HG03354 (cell line): ENCODE data around the gene MAPK8IP3.
"Not testable (repeated sequence)": the region's sequence is repeated elsewhere in the genome, so short reads cannot be mapped to it uniquely, and the experiment has no call there.

Experiments used
- ATAC-seq: cut with Tn5 transposase; IDR thresholded peaks from one replicate; pipeline ENCODE4 v1.9.1; 2021; ENCODE audit warnings: mild to moderate bottlenecking; ENCODE audit not compliant: unreplicated experiment, poor library complexity, severe bottlenecking

MAPK8IP3 gene

GRCh38 chr16:1706386-1707192 is 594 bp downstream of the MAPK8IP3 start:
- peak; percentile 23 for ATAC-seq

- ATAC-seq = no peak
Observed at GRCh38 chr16:1707193-1707790, 1.3 kb downstream of the MAPK8IP3 start.

GRCh38 chr16:1708083-1708767 is 2.2 kb downstream of the MAPK8IP3 start:
- no peak for ATAC-seq

- ATAC-seq = no peak
Observed at GRCh38 chr16:1708768-1709180, 2.8 kb downstream of the MAPK8IP3 start.

- no peak for ATAC-seq
Observed at GRCh38 chr16:1709356-1709755, 3.4 kb downstream of the MAPK8IP3 start.

- ATAC-seq = no peak
Observed at GRCh38 chr16:1710811-1711507, 5.0 kb downstream of the MAPK8IP3 start.

GRCh38 chr16:1712791-1713261 is 6.8 kb downstream of the MAPK8IP3 start:
- ATAC-seq = no peak

- ATAC-seq = no peak
Observed at GRCh38 chr16:1713331-1713730, 7.3 kb downstream of the MAPK8IP3 start.

- peak; percentile 54 for ATAC-seq
Observed at GRCh38 chr16:1713933-1714332, 7.9 kb downstream of the MAPK8IP3 start.

GRCh38 chr16:1715220-1715619 is 9.2 kb downstream of the MAPK8IP3 start:
- no peak for ATAC-seq

- ATAC-seq = not testable (repeated sequence)
Observed at GRCh38 chr16:1718236-1718635, 12.2 kb downstream of the MAPK8IP3 start.

GRCh38 chr16:1719559-1720229 is 13.7 kb downstream of the MAPK8IP3 start:
- ATAC-seq = not testable (repeated sequence)

GRCh38 chr16:1721372-1721771 is 15.4 kb downstream of the MAPK8IP3 start:
- no peak for ATAC-seq

GRCh38 chr16:1723450-1724147 is 17.6 kb downstream of the MAPK8IP3 start:
- ATAC-seq = no peak

- ATAC-seq = no peak
Observed at GRCh38 chr16:1724491-1724890, 18.5 kb downstream of the MAPK8IP3 start.

- no peak for ATAC-seq
Observed at GRCh38 chr16:1726661-1727502, 20.9 kb downstream of the MAPK8IP3 start.

GRCh38 chr16:1727651-1728624 is 21.9 kb downstream of the MAPK8IP3 start:
- no peak for ATAC-seq
